DND-41 (cell line): Measurements from ENCODE around the gene SLC24A4.

Experiments
- EZH2 ChIP-seq: IDR thresholded peaks from 3 replicates; pipeline ENCODE4 v1.6.1; 2012; ENCODE audit warnings: borderline replicate concordance, low read depth, mild to moderate bottlenecking, moderate library complexity, low read length, inconsistent platforms; ENCODE audit not compliant: severe bottlenecking
- TF ChIP-seq, protein P1 (sequence below): IDR thresholded peaks from 2 replicates; pipeline ENCODE4 v1.5.1; 2012; ENCODE audit warnings: borderline replicate concordance, low read length, moderate library complexity, mild to moderate bottlenecking; ENCODE audit not compliant: poor library complexity, severe bottlenecking; ENCODE audit errors: extremely low read depth

DNA sequence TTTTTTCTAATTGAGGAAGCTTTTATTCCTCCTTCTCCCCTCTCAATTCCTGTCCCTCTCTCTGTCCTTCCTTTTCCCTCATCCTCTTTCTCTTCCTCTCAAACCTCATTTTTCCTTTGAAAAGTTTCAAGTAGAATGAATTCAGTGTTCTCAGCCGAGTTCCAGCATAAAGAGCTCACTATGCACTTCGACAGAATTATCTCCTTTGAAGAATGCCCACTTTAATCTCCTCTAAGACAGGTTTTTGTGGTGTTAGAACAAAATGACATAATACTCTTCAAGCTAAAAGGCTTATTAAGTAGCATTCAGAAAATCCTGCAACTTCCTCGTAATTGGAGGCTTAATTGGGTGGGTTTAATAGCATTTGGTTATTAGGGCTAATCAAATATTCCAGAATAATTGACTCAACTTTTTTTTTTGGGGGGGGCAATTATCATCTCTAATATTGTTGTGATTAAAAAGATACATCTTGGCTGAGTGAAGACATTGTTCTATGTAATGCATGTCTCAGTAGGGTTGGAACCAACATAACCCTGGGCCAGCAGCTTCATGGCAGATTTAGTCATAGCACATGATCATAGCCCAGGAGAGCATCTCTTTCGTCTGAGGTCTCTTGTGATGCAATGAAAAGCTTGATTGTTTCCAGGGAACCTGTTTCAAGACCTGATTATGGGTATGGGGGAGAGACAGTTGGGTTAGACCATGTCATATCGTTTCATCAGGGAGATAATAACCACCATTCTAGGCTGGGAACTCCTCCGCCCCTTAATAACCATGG is 25.0 kb upstream of the SLC24A4 start:
- TF ChIP-seq, protein P1, sequence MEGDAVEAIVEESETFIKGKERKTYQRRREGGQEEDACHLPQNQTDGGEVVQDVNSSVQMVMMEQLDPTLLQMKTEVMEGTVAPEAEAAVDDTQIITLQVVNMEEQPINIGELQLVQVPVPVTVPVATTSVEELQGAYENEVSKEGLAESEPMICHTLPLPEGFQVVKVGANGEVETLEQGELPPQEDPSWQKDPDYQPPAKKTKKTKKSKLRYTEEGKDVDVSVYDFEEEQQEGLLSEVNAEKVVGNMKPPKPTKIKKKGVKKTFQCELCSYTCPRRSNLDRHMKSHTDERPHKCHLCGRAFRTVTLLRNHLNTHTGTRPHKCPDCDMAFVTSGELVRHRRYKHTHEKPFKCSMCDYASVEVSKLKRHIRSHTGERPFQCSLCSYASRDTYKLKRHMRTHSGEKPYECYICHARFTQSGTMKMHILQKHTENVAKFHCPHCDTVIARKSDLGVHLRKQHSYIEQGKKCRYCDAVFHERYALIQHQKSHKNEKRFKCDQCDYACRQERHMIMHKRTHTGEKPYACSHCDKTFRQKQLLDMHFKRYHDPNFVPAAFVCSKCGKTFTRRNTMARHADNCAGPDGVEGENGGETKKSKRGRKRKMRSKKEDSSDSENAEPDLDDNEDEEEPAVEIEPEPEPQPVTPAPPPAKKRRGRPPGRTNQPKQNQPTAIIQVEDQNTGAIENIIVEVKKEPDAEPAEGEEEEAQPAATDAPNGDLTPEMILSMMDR = no peak
- TF ChIP-seq EZH2 = no peak
